Fibroblast of the aortic adventitia (primary cell): Measurements from ENCODE around the gene OTOGL. TPM values are rescaled to one million over a fixed set of nuclear protein-coding genes. Genes with fewer than 3 reads are reported as not detected.
A peak's percentile ranks its signal among the peaks of the same experiment; 100 is the strongest.

Source experiments
- DNase-seq: peaks from one replicate; pipeline ENCODE4 v3.0.0-alpha.2; 2010; ENCODE audit warnings: low read depth
- H3K4me3 ChIP-seq: 2 replicates; pipeline ENCODE4 v1.5.1; 2011; ENCODE audit warnings: low read depth, mild to moderate bottlenecking, control low read depth, low read length, moderate library complexity
- total RNA-seq: library from RNA; depleted of rRNA; stranded (reverse); fragments of >200 nt; gene quantifications from 2 replicates; pipeline ENCODE4 v1.2.3, GENCODE V29; 2012; ENCODE audit warnings: low replicate concordance
- TF ChIP-seq, protein P1 (sequence below): IDR thresholded peaks from 2 replicates; pipeline ENCODE4 v1.5.1; 2011; ENCODE audit warnings: mild to moderate bottlenecking, low read length, control low read depth, inconsistent platforms; ENCODE audit not compliant: insufficient read depth

OTOGL gene
- total RNA-seq, 1 donor = 0.27 TPM

DNA sequence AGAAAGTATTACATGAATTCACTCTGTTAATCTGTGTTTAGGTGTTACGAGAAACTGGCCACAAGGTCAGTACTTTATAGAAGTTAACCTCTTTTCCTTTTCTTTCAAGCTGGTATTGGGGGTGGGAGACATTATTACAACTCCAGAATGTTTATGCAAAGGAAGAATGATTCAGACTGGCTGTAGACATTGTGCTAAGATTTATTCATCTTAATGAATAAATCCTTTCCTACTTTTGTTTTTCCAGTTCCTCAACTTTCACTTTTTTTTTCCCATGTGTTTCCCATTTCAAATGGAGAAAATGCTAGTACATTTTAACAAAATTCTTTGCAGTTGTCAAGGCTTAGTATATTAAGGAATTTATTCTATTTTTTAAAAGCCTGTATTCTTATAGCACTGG, 1.3 kb downstream of the OTOGL start:
- peak; percentile 26 for DNase-seq
- TF ChIP-seq, protein P1, sequence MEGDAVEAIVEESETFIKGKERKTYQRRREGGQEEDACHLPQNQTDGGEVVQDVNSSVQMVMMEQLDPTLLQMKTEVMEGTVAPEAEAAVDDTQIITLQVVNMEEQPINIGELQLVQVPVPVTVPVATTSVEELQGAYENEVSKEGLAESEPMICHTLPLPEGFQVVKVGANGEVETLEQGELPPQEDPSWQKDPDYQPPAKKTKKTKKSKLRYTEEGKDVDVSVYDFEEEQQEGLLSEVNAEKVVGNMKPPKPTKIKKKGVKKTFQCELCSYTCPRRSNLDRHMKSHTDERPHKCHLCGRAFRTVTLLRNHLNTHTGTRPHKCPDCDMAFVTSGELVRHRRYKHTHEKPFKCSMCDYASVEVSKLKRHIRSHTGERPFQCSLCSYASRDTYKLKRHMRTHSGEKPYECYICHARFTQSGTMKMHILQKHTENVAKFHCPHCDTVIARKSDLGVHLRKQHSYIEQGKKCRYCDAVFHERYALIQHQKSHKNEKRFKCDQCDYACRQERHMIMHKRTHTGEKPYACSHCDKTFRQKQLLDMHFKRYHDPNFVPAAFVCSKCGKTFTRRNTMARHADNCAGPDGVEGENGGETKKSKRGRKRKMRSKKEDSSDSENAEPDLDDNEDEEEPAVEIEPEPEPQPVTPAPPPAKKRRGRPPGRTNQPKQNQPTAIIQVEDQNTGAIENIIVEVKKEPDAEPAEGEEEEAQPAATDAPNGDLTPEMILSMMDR = no peak
- no peak overlapping the region for H3K4me3 ChIP-seq

DNA sequence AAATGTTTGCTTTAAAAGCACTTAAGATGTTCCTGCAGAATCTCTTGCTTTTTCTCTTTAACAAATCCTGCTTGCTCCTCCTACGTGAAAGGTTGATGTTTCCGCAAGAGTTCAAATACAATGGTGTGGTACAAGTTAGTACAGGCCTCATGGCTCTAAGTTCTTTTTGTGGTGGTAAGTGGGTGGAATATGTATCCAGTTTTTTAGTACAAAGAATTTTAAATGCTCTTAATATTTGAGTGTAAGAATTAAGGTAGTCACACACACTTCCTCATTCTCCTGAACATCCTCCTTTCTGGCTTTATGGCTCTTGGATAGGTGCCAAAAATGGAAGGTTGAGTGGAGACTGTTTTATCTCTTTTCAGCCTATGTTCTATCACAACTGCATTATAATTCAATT, 1.8 kb downstream of the OTOGL start:
- TF ChIP-seq, protein P1 = no peak
- H3K4me3 ChIP-seq = no peak overlapping the region

DNA sequence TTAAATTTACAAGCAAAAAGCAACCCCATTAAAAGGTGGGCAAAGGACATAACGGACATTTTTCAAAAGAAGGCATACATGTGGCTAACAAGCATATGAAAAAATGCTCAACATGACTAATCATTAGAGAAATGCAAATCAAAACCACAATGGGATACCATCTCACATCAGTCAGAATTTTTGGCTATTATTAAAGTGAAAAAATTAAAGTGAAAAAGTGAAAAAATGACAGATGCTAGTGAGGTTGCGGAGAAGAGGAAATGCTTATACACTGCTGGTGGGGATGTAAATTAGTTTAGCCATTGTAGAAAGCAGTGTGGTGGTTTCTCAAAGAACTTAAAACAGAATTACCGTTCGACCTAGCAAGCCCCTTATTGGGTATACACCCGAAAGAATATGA, 7.9 kb downstream of the OTOGL start:
- TF ChIP-seq, protein P1 = no peak
- DNase-seq = no peak
- H3K4me3 ChIP-seq = no peak overlapping the region

More for the DNA sequence above, 1.8 kb downstream of the OTOGL start:
- peak; percentile 4 for DNase-seq

DNA sequence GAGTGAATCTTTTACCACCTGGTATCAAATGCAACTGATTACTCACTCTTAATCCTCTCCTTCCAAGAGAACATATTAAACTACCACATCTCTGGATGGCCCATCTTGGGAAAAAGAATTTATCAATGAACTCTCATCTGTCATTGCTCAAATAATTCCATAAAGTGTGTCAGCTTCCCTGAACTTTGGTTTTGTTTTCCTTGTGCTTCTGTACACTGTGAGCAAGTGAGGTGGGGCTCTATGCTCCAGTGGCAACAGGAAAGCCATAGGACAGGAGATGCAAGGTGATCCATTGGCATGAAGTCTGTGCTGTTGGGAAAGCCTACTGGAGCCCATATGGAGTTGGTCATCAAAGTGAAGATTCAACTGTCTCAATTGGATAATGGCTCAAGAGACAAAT, 17.4 kb downstream of the OTOGL start:
- no peak for DNase-seq
- no peak overlapping the region for H3K4me3 ChIP-seq
- TF ChIP-seq, protein P1 = no peak

DNA sequence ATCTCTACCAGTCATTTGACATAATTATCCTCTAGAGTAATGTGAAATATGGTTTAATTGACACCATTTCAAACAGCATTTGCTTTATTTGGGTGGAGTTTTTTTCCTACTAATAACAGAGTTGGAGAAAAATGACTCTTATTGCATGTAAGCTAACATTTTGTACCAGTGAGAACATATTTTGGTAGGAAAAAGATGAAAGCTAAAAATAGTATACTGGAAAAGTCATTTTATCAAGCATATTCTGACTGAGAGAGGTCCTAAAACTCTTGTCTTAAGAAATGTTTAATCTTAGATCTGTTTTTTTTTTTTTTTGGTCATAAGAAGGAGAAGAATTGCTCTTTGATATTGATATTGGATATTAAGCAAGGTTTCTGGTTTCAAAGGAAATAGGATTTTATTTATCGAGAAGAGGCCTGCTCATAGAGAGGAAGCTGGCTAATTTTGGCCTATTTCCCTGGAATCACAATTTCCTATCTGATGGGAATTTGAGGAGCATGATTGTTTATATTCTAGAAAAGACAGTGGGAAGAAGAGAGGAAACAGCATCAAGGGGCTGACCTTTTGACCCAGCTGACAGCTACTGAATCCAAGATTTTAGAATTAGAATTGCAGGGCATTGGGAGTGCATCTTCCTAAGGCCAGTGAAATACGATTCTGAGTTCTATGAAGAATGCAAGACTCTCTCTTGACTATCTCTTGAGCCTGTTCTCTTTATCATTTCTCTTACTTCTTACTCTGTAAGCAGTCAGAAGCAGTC, 19.4 kb downstream of the OTOGL start:
- TF ChIP-seq, protein P1 = no peak
- no peak for DNase-seq
- H3K4me3 ChIP-seq = no peak overlapping the region

DNA sequence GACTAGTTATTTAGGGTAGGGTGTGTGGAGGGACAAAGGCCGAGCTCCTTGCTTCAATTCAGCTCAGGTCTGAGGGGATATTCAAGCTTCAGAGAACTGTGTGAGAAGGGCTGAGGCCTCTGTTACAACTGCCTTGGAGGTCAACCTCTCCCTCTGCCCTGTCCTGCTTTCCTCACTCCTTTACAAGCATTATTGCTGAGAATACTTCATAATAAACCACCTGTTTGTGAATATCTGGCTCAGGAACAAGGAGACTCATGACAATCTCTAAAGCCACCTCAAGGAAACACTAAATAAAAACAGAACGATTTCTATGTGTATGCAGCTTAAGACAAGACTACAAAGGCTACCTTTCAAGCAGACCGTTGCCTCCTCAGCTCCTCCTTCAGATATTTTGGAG, 21.7 kb downstream of the OTOGL start:
- H3K4me3 ChIP-seq = no peak overlapping the region
- TF ChIP-seq, protein P1 = no peak
- no peak for DNase-seq

DNA sequence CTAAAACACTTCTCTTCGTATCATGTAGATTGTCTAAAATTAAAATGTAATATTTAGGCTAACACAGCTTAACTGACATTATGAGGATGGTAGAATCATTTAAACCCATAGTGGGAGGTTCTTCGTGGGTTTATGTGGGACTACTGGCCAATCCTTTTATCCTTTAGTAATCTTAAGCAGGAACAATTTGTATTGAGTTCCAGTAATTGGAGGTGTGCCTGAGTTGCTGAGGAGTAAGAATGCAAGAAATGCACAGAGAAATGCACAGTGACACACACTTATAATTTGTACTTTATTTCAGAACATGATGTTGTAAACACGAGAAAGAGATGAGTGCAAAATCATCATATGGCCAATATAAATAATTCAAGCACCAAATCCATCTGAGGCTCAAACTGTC, 22.3 kb downstream of the OTOGL start:
- DNase-seq = peak; percentile 41
- H3K4me3 ChIP-seq = no peak overlapping the region
- TF ChIP-seq, protein P1 = no peak
